AG09319 (cell line): ENCODE results near the gene KIF26B.

Experiments
- DNase-seq: peaks from one replicate; pipeline ENCODE4 v3.0.0-alpha.2; 2010; ENCODE audit warnings: low read depth; ENCODE audit errors: extremely low read depth
- CTCF ChIP-seq: IDR thresholded peaks from 2 replicates; pipeline ENCODE4 v1.5.1; 2011; ENCODE audit warnings: low read depth, mild to moderate bottlenecking, inconsistent platforms, low read length, moderate library complexity

Gene KIF26B

GRCh38 chr1:245215071-245215470 is 60.3 kb downstream of the KIF26B start:
- no peak for TF ChIP-seq CTCF
- DNase-seq: no peak

- no peak for DNase-seq
- no peak for TF ChIP-seq CTCF
Measured at GRCh38 chr1:245216366-245217115, 61.8 kb downstream of the KIF26B start.

GRCh38 chr1:245217853-245218608 is 63.2 kb downstream of the KIF26B start:
- no peak for DNase-seq
- TF ChIP-seq CTCF: no peak

- TF ChIP-seq CTCF: no peak
- DNase-seq: no peak
Measured at GRCh38 chr1:245220381-245220985, 65.7 kb downstream of the KIF26B start.

DNA sequence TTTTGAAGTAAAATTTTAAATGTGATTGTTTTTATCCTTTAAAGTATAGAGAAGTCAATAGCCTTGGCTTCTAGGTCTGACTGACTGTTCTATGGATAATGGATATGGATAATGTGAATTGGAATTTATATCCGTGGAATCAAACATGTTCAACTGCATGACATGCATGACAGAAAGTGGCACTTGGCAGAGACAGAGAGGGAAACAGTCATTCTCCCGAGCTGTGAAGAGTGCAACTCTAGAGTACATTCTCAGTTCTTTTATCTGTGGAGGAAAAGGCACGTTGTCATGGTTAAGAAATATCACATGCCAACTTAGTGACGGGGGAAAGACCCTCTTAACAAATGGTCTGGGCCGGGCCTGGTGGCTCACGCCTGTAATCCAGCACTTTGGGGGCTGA is 67.0 kb downstream of the KIF26B start:
- DNase-seq: no peak
- no peak for TF ChIP-seq CTCF

DNA sequence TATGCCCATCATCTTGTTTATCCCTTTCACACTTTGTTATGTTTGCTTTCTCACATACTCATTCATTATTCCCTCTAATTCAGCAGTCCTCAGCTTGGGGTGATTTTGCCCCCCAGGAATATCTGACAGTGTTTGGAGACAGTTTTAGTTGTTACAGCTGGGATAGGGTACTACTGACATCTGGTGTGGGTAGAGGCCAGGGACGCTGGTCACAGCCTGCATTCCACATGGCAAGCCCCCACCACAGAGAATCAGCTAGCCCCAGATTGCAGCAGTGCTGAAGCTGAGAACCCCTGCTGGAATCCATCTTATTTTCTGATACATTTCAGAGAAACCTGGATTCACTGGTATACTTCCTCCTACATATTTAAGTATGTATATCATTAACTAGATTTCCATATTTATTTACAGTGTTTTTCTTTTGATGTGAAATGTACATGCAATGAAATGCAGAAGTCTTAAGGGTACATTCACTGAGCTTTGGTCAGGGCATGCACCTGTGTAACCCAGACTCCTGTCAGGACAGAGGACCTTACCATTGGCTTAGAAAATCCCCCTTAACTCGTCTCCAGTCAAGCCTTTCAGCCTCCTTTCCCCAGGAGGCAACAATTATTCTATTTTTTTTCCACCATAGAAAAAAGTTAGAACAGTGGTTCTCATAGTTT is 68.3 kb downstream of the KIF26B start:
- DNase-seq: no peak
- TF ChIP-seq CTCF: no peak
